MM.1S (cell line): ENCODE measurements around the gene FAT4.

ENCODE experiments used
- DNase-seq: peaks from one replicate; pipeline ENCODE4 v3.0.0-alpha.2; 2015
- H2AFZ ChIP-seq: fragments of 300-600 bp; sonication (generic); 2 replicates; pipeline ENCODE4 v1.6.0; 2016; ENCODE audit warnings: antibody characterized with exemption, low read length
- H3F3A ChIP-seq: fragments of 300-600 bp; sonication (generic); 2 replicates; pipeline ENCODE4 v1.6.1; 2016; ENCODE audit warnings: mild to moderate bottlenecking, antibody characterized with exemption, low read length, moderate library complexity, mixed read lengths; ENCODE audit not compliant: insufficient read depth
- H3K27ac ChIP-seq: fragments of 300-600 bp; sonication (generic); 2 replicates; pipeline ENCODE4 v1.5.1; 2016; ENCODE audit warnings: mild to moderate bottlenecking, low read length
- H3K27me3 ChIP-seq: fragments of 300-600 bp; sonication (generic); replicated peaks from 2 replicates; pipeline ENCODE4 v1.6.0; 2016; ENCODE audit warnings: low read length; ENCODE audit not compliant: insufficient read depth
- H3K36me3 ChIP-seq: fragments of 300-600 bp; sonication (generic); replicated peaks from 2 replicates; pipeline ENCODE4 v1.6.1; 2016; ENCODE audit warnings: mild to moderate bottlenecking, low read length, mixed read lengths; ENCODE audit not compliant: insufficient read depth
- H3K4me1 ChIP-seq: fragments of 300-600 bp; sonication (generic); 2 replicates; pipeline ENCODE4 v1.6.1; 2016; ENCODE audit warnings: low read length, mixed read lengths
- H3K4me2 ChIP-seq: fragments of 300-600 bp; sonication (generic); 2 replicates; pipeline ENCODE4 v1.6.0; 2016; ENCODE audit warnings: low read depth, low read length
- H3K4me3 ChIP-seq: fragments of 300-600 bp; sonication (generic); 2 replicates; pipeline ENCODE4 v1.5.1; 2016; ENCODE audit warnings: low read length, mixed read lengths
- H3K79me2 ChIP-seq: fragments of 300-600 bp; sonication (generic); 2 replicates; pipeline ENCODE4 v1.6.1; 2016; ENCODE audit warnings: mixed run types, low read length, mixed read lengths
- H3K9ac ChIP-seq: fragments of 300-600 bp; sonication (generic); 2 replicates; pipeline ENCODE4 v1.6.1; 2016; ENCODE audit warnings: low read length, mixed read lengths
- H3K9me2 ChIP-seq: fragments of 300-600 bp; sonication (generic); replicated peaks from 2 replicates; pipeline ENCODE4 v1.6.1; 2016; ENCODE audit warnings: mild to moderate bottlenecking, low read length, mixed read lengths; ENCODE audit not compliant: insufficient read depth
- H3K9me3 ChIP-seq: fragments of 300-600 bp; sonication (generic); replicated peaks from 2 replicates; pipeline ENCODE4 v1.6.1; 2016; ENCODE audit warnings: mild to moderate bottlenecking, low read length, mixed read lengths; ENCODE audit not compliant: insufficient read depth
- H4K20me1 ChIP-seq: fragments of 300-600 bp; sonication (generic); 2 replicates; pipeline ENCODE4 v1.6.1; 2016; ENCODE audit warnings: mild to moderate bottlenecking, low read length, moderate library complexity, mixed read lengths; ENCODE audit not compliant: insufficient read depth
- EZH2 ChIP-seq: fragments of 300-600 bp; sonication (generic); optimal IDR thresholded peaks from 2 replicates; pipeline ENCODE3; 2017; ENCODE audit warnings: low read depth, mild to moderate bottlenecking, antibody characterized with exemption, low read length, mixed read lengths
- EZH2phosphoT487 ChIP-seq: fragments of 300-600 bp; sonication (generic); IDR thresholded peaks from 2 replicates; pipeline ENCODE4 v1.6.1; 2018; ENCODE audit warnings: antibody characterized with exemption, low read length
- TF ChIP-seq, protein P1 (sequence below): fragments of 300-600 bp; sonication (generic); IDR thresholded peaks from 2 replicates; pipeline ENCODE4 v1.5.1; 2016; ENCODE audit warnings: antibody characterized with exemption, low read length, mixed read lengths

The FAT4 gene

DNA sequence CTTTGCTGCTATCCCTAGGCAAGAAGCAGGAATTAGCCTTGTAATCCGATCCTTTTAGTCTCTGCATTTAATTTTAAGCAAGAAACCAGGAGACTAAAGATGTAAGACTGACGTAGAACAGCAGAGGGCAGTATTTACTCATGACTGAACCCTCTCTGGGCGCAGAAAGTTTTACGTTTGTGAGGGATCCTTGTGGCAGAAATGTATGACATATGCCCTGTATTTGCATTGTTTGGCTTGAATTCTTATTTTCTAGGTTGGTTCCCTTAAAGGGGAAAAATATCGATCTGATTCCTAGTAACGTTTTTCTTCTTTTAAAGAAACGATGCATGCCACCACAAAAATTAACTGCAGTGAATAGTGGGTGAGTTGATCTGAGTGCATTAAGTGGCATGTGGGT lies 1.3 kb upstream of the FAT4 start:
- no peaks in the 10 kb centered on the region for H3K9me2 ChIP-seq
- H3K79me2 ChIP-seq = no peaks in the 10 kb centered on the region
- peaks cover 9% of the 10 kb centered on the region; the same call in 1 of the 2 replicates for H3F3A ChIP-seq
- H3K4me1 ChIP-seq = peaks cover 12% of the 10 kb centered on the region
- DNase-seq = peak; percentile 80
- no peak overlapping the region for H3K27ac ChIP-seq
- H3K4me2 ChIP-seq = no peak overlapping the region
- no peak overlapping the region for H2AFZ ChIP-seq
- no peaks in the 10 kb centered on the region for H3K27me3 ChIP-seq
- no peak overlapping the region for H3K9ac ChIP-seq
- H4K20me1 ChIP-seq = no peaks in the 10 kb centered on the region
- no peak overlapping the region for H3K4me3 ChIP-seq
- TF ChIP-seq EZH2phosphoT487 = no peak
- TF ChIP-seq, protein P1, sequence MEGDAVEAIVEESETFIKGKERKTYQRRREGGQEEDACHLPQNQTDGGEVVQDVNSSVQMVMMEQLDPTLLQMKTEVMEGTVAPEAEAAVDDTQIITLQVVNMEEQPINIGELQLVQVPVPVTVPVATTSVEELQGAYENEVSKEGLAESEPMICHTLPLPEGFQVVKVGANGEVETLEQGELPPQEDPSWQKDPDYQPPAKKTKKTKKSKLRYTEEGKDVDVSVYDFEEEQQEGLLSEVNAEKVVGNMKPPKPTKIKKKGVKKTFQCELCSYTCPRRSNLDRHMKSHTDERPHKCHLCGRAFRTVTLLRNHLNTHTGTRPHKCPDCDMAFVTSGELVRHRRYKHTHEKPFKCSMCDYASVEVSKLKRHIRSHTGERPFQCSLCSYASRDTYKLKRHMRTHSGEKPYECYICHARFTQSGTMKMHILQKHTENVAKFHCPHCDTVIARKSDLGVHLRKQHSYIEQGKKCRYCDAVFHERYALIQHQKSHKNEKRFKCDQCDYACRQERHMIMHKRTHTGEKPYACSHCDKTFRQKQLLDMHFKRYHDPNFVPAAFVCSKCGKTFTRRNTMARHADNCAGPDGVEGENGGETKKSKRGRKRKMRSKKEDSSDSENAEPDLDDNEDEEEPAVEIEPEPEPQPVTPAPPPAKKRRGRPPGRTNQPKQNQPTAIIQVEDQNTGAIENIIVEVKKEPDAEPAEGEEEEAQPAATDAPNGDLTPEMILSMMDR = peak; percentile 84
- no peaks in the 10 kb centered on the region for H3K9me3 ChIP-seq
- H3K36me3 ChIP-seq = no peaks in the 10 kb centered on the region

DNA sequence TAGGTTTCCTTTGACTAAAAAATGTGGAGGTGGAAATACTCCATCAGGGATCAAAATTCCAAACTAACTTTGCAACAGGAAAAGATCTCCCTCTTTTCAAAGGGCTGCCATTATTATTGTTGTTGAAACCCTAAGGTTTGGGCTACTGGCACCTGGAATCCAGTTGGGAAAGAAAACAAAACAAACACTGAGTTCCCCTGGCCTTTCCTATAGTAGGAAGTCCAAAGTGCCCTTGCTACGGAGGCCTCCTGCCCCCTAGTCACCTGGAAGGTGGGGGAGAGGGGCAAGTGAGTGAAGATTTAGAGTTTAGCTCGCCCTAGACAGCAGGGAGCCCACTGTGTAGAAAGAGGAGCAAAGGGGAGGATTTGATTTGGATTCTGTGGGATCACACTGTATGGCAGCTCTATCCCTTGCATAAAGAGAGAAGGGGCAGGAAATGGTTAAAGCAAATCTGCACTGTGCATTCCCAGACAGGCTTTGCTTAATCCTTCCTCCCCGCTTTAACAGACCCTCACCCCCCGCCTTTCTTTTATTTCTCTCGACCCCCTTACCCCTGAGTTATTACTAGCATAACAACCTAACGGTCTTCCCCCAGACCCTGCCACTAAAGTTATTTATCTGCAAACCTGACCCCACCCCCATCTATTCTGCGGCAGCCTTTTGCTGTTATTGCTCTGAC lies 627 bp upstream of the FAT4 start:
- Histone ChIP-seq H2AFZ (peak overlapping the region; percentile 53), H3K4me3 (peak overlapping the region; percentile 92)

DNA sequence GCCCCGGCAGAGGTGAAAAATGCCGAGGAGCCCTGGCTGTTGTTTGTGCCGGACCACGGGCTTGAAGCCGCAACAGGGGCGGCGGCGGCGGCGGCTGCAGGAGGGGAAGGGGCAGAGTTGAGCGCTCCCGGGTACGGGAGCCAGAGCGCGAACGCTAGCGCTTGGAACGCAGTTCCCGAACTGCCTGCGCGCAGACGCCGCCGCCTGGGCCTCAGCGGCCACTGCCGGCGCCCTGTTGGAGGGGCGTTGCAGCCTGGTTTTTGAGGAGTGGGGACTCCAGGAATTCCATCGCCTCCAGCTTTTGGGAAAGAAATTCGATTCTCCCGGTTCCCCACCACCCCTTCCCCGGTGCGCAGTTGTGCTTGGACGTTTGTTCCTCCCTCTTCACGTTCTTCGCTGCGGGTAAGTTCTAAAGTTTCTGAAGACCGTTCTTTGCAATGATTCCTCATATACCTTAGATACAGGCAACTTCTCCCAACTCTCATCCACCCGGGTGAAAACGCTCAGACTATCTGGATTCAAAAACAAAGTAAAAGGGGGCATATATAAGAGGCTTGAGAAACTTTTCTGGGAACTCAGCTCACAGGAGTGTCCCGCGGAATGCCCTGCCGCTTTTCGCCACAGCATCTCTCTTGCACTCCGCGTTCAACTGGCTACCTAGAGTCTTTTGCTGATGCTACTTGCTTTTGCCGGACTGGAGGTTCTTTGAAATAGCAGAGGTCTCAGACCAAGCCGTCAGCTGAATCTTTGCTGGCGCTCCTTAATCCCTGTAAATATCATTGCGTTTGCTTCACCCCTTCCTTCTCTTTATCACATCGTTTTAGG lies 1.0 kb downstream of the FAT4 start:
- no peaks in the 10 kb centered on the region for H3K79me2 ChIP-seq
- TF ChIP-seq EZH2phosphoT487 = no peak
- TF ChIP-seq, protein P1 = no peak
- TF ChIP-seq EZH2 = no peak
- no peaks in the 10 kb centered on the region for H3K36me3 ChIP-seq
- peak overlapping the region; percentile 95 for H2AFZ ChIP-seq
- peaks cover 9% of the 10 kb centered on the region; the same call in 1 of the 2 replicates for H3F3A ChIP-seq
- H3K9ac ChIP-seq = peak overlapping the region; percentile 50; the same call in 1 of the 2 replicates
- no peaks in the 10 kb centered on the region for H3K9me2 ChIP-seq
- peak overlapping the region; percentile 92 for H3K4me3 ChIP-seq
- peak; percentile 28 for DNase-seq
- H3K4me1 ChIP-seq = peaks cover 12% of the 10 kb centered on the region
- H4K20me1 ChIP-seq = no peaks in the 10 kb centered on the region
- peak overlapping the region; percentile 93 for H3K4me2 ChIP-seq
- H3K9me3 ChIP-seq = no peaks in the 10 kb centered on the region
- H3K27me3 ChIP-seq = no peaks in the 10 kb centered on the region
- no peak overlapping the region for H3K27ac ChIP-seq

More for the DNA sequence above, 627 bp upstream of the FAT4 start:
- Histone ChIP-seq H3F3A (peaks cover 9% of the 10 kb centered on the region; the same call in 1 of the 2 replicates), H3K9me2 (no peaks in the 10 kb centered on the region), H3K27ac (no peak overlapping the region), H3K27me3 (no peaks in the 10 kb centered on the region), H3K4me1 (peaks cover 12% of the 10 kb centered on the region), H4K20me1 (no peaks in the 10 kb centered on the region), H3K9ac (no peak overlapping the region; the same call in 1 of the 2 replicates), H3K36me3 (no peaks in the 10 kb centered on the region), H3K4me2 (peak overlapping the region; percentile 93), H3K9me3 (no peaks in the 10 kb centered on the region), H3K79me2 (no peaks in the 10 kb centered on the region)
- TF ChIP-seq EZH2phosphoT487 (no peak), EZH2 (no peak)
- TF ChIP-seq, protein P1 = no peak
- DNase-seq = no peak
